Measurements from ENCODE around the gene KLHL8. TPM values are rescaled to one million over a fixed set of nuclear protein-coding genes. Genes with fewer than 3 reads are reported as not detected.

The KLHL8 gene
- total RNA-seq, 1 experiment from 2014 or later = 24.2 TPM

GRCh38 chr4:87118826-87119225 lies 101.6 kb downstream of the KLHL8 start:
- H3K9me2 ChIP-seq (ENCODE audit: insufficient read depth) = no peaks in the 10 kb centered on the region
- H3K4me3 ChIP-seq (replicated peaks in 1 of 2; ENCODE audit: low read depth in 1 of 2, low read length in 2 of 2) = no peak overlapping the region
- no peak overlapping the region for H2AFZ ChIP-seq (ENCODE audit: low read depth, low read length, poor library complexity, severe bottlenecking)
- H4K20me1 ChIP-seq (ENCODE audit: insufficient read depth) = no peaks in the 10 kb centered on the region
- H3K36me3 ChIP-seq (ENCODE audit: control insufficient read depth in 1 of 2, insufficient read depth in 2 of 2, low read length in 2 of 2) = peaks cover 5% of the 10 kb centered on the region in 2 experiments; a peak in 1 of 4 replicates
- ChIA-PET CTCF (interaction anchor here (1.4 kb wide), 1 partner anchor 197 kb away, joined by 3 read pairs; no protein-coding TSS in a partner anchor), RAD21 (ENCODE audit: low non-redundant PET in 1 of 2, low total read pairs in 2 of 2, uncharacterized antibody in 2 of 2, unreplicated experiment in 2 of 2) (no interaction called here), POLR2A (no interaction called here)
- DNase-seq (ENCODE audit: low read depth, low spot score) (no peak), ATAC-seq (peak; percentile 72)
- H3K4me1 ChIP-seq (ENCODE audit: control insufficient read depth in 1 of 2, insufficient read depth in 2 of 2, low read length in 2 of 2) = no peaks in the 10 kb centered on the region
- no TSS peak for BruUV-seq (replicated peaks)
- intact Hi-C loops (cut with micrococcal nuclease) = no loop called here
- no peak overlapping the region for H3K27ac ChIP-seq (ENCODE audit: low read depth, low read length)
- no peak for TF ChIP-seq MAX (IDR thresholded peaks at IDR 0.05)
- TF ChIP-seq ELF1 (IDR thresholded peaks at IDR 0.05; ENCODE audit: borderline replicate concordance, low read depth) = no peak
- TF ChIP-seq, protein P1, sequence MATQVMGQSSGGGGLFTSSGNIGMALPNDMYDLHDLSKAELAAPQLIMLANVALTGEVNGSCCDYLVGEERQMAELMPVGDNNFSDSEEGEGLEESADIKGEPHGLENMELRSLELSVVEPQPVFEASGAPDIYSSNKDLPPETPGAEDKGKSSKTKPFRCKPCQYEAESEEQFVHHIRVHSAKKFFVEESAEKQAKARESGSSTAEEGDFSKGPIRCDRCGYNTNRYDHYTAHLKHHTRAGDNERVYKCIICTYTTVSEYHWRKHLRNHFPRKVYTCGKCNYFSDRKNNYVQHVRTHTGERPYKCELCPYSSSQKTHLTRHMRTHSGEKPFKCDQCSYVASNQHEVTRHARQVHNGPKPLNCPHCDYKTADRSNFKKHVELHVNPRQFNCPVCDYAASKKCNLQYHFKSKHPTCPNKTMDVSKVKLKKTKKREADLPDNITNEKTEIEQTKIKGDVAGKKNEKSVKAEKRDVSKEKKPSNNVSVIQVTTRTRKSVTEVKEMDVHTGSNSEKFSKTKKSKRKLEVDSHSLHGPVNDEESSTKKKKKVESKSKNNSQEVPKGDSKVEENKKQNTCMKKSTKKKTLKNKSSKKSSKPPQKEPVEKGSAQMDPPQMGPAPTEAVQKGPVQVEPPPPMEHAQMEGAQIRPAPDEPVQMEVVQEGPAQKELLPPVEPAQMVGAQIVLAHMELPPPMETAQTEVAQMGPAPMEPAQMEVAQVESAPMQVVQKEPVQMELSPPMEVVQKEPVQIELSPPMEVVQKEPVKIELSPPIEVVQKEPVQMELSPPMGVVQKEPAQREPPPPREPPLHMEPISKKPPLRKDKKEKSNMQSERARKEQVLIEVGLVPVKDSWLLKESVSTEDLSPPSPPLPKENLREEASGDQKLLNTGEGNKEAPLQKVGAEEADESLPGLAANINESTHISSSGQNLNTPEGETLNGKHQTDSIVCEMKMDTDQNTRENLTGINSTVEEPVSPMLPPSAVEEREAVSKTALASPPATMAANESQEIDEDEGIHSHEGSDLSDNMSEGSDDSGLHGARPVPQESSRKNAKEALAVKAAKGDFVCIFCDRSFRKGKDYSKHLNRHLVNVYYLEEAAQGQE (IDR thresholded peaks at IDR 0.05; ENCODE audit: low read depth) = no peak
- no peak for TF ChIP-seq SP1 (IDR thresholded peaks at IDR 0.05; ENCODE audit: low read depth)
- TF ChIP-seq EZH2phosphoT487 (IDR thresholded peaks at IDR 0.05; ENCODE audit: borderline replicate concordance) = no peak
- no peak for TF ChIP-seq JUND (IDR thresholded peaks at IDR 0.05)
- TF ChIP-seq CBX3 (IDR thresholded peaks at IDR 0.05; ENCODE audit: low read depth) = no peak
- no peak for TF ChIP-seq EGR1 (IDR thresholded peaks at IDR 0.05; ENCODE audit: low read depth)
- TF ChIP-seq ZFX (IDR thresholded peaks at IDR 0.05) = no peak
- no peak for TF ChIP-seq SIN3A (IDR thresholded peaks at IDR 0.05; ENCODE audit: low read depth)
- no peak for TF ChIP-seq ZNF274 (IDR thresholded peaks at IDR 0.05; ENCODE audit: low read depth, low read length)
- no peak for TF ChIP-seq RAD21 (IDR thresholded peaks at IDR 0.05; ENCODE audit: low read depth)
- TF ChIP-seq YY1 (IDR thresholded peaks at IDR 0.05; ENCODE audit: extremely low read depth, insufficient replicate concordance, low read depth, low read length) = no peak
- TF ChIP-seq TCF7L2 (IDR thresholded peaks at IDR 0.05; ENCODE audit: borderline replicate concordance, extremely low read depth, insufficient read depth, insufficient read length) = no peak
- TF ChIP-seq POLR2AphosphoS5 (IDR thresholded peaks at IDR 0.05; ENCODE audit: low read depth, low read length) = no peak
- no peaks in the 10 kb centered on the region for H3K79me2 ChIP-seq (ENCODE audit: insufficient read depth, low read length)
- no peak overlapping the region for H3K9ac ChIP-seq (ENCODE audit: low read length)
- H3K9me3 ChIP-seq (ENCODE audit: control insufficient read depth in 1 of 2, insufficient read depth in 1 of 2, low read depth in 1 of 2, low read length in 2 of 2) = no peaks in the 10 kb centered on the region
- no peak overlapping the region for H3K4me2 ChIP-seq (ENCODE audit: low read length)
- no peaks in the 10 kb centered on the region for H3K27me3 ChIP-seq (ENCODE audit: insufficient read depth, low read length)

Data from HCT116 (cell line).